Activated gamma-delta T cell (primary cell): ENCODE data around the gene TERT.
"Not testable (repeated sequence)": the region's sequence is repeated elsewhere in the genome, so short reads cannot be mapped to it uniquely, and the experiment has no call there.

Experiments
- DNase-seq: peaks from one replicate; lab custom pipeline; 2025; lab: John Stamatoyannopoulos, UW

Gene TERT

DNA sequence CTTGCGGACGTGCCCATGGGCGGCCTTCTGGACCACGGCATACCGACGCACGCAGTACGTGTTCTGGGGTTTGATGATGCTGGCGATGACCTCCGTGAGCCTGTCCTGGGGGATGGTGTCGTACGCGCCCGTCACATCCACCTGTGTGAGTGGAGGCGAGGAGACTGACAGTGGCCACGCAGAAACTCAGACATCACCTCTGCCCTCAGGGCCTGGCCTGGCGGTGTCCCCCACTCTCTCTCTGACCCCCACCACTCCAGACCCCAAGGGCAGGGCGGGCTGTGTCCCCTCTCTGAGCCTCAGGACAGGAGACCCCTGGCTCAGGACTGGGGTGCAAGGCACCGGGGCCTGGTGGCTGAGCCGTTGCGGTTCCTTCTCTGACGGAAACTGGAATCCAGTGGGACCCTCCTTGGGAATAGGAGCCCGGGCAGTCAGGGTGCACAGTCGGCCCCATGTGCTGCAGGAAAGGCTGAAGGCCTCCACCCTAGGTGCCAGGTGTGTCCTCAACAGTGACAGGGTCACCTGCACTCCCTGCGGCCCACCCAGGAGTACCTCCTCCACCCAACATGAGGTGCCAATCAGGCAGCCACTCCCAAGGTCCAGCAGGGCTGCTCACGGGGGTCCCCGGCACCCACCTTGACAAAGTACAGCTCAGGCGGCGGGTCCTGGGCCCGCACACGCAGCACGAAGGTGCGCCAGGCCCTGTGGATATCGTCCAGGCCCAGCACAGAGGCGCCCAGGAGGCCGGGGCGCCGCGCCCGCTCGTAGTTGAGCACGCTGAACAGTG is 16.0 kb downstream of the TERT start:
- no peak for DNase-seq

GRCh38 chr5:1278216-1278615 is 16.7 kb downstream of the TERT start:
- DNase-seq = no peak

- no peak for DNase-seq
These were observed 17.1 kb downstream of the TERT start for GRCh38 chr5:1277781-1278180.

- no peak for DNase-seq
These were observed 17.5 kb downstream of the TERT start for GRCh38 chr5:1277331-1277730.

DNA sequence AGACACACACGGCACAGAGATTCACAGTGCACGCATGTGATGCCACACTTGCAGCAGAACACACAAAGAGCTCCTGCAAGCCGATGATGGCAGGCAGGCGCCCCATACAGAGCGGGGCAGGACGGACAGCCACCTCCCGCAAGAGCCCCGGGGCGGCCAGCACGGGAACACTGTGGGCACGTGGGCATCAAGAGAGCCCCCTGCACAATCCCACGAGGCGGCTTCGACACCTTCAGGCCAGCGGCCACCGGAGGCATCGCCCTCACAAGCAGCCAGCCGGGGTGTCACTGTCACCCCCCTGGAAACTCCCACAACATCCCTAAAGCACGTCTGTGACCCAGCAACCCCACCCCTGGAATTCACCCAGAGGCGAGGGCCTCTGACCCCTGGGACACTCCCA is 17.9 kb downstream of the TERT start:
- no peak for DNase-seq

GRCh38 chr5:1275397-1276391 is 19.2 kb downstream of the TERT start:
- DNase-seq = not testable (repeated sequence)

DNA sequence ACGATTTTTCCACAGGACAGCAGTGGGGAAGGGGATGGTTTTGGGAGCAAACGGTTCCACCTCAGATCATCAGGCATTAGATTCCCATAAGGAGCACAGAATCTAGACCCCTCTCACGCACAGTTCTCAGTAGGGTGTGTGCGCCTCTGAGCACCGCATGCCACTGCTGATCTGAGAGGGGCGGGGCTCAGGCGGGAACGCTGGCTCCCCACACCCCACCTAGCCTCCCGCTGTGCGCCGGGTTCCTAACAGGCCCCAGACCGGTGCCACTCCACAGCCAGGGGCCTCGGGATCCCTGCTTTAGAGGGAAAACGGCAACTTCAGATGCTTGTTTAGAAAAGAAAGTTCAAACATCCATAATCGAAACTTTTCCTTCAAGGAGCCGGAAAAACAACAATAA is 20.4 kb downstream of the TERT start:
- DNase-seq = no peak

DNA sequence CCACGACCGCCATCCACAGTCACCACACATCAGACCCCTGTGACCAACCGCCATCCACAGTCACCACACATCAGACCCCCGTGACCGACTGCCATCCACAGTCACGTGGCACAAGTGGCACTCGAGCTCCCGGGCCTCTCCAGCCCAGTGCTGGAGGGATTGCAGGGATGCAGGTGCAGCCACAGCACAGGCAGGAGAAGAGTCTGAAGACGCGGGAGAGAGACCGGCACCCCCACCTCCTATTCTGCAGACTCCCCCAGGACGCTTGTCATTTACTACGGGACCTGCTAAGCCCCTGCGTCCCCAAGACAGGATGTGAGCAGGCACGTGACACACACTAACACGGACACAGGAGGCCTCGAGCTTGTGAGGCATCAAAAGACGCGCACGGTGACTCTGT is 21.1 kb downstream of the TERT start:
- DNase-seq = no peak

- no peak for DNase-seq
These were observed 22.7 kb downstream of the TERT start for GRCh38 chr5:1272201-1272600.

GRCh38 chr5:1270933-1271914 is 23.6 kb downstream of the TERT start:
- no peak for DNase-seq

GRCh38 chr5:1270426-1270825 is 24.4 kb downstream of the TERT start:
- no peak for DNase-seq

GRCh38 chr5:1268666-1269065 is 26.2 kb downstream of the TERT start:
- no peak for DNase-seq

GRCh38 chr5:1268056-1268455 is 26.8 kb downstream of the TERT start:
- no peak for DNase-seq

DNA sequence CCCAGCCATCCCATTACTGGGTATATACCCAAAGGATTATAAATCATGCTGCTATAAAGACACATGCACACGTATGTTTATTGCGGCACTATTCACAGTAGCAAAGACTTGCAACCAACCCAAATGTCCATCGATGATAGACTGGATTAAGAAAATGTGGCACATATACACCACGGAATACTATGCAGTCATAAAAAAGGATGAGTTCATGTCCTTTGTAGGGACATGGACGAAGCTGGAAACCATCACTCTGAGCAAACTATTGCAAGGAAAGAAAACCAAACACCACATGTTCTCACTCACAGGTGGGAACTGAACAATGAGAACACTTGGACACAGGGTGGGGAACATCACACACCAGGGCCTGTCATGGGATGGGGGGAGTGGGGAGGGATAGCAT is 27.4 kb downstream of the TERT start:
- DNase-seq = not testable (repeated sequence)

DNA sequence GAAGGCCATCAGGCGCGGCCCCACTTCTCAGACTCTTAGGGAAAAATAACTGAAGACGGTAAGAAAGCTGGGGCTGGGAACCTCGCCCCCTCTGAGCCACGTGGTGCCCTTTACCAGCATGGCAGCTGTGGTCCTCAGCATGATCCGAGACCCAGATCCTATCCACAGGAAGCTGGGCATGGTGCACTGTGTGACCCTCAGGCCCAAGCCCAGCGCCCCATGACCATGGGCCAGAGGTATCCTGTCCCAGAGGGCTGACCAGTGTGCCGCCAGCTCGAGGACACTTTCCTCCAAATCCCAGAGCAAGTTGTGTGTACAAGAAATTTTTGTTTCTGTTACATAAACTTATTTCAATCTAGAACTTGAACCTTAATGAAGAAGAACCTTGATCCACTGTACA is 28.1 kb downstream of the TERT start:
- DNase-seq = no peak

GRCh38 chr5:1265461-1266455 is 29.1 kb downstream of the TERT start:
- DNase-seq = no peak

- DNase-seq = no peak
These were observed 29.8 kb downstream of the TERT start for GRCh38 chr5:1265026-1265425.

DNA sequence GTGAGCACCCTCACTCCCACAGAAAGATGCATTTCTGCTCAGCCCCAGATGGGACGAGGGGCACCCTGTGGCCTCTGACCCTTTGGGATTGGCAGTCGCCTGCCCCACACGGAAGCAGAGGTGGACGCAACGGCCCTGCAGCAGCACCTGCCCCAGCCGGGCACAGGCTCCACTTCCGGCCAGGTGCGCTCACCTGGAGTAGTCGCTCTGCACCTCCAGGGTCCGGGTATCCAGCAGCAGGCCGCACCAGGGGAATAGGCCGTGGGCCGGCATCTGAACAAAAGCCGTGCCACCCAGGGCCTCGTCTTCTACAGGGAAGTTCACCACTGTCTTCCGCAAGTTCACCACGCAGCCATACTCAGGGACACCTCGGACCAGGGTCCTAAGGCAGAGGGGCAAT is 30.7 kb downstream of the TERT start:
- DNase-seq = no peak

DNA sequence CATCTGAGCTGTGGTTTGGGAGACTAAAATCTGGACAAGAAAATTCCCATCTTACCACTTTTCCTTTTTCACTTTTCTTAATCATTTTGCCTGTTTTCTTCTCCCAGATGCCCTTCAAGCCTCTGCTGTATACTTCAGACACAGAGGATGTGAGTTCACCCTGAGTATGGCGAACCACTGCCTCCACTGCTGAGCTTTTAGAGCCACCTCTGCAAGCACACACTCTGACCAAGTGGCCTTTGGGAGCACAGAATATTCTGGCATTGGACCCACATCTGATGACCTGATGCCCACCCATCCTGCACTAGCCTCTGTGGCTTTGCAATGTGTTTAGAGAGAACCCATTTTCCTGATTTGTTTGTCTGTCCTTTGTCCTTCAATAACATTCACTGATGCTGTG is 32.5 kb downstream of the TERT start:
- DNase-seq = no peak

DNA sequence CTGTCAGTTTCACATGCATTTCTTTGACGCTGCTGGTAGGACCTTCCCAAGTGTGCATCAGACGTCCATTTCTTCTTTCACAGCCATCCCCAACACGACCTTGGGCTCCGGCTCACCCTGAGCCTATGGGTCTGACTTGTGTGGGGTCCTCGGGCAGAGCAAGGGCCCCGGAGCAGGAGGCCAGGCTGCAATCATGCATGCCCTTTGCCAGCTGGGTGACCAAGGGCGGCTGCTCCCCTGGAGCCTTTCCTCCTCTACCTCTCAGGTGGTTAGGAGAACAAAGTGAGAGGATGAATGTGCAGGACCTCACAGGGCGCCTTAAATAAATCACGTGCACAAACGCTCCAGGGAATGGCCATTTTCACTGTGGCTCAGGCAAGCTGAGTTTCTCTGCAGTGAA is 33.2 kb downstream of the TERT start:
- no peak for DNase-seq
